Stimulated activated CD8-positive, alpha-beta memory T cell treated with anti-CD3 and anti-CD28 coated beads, Interleukin-7, amount 100 ng/mL, for 48 hours (primary cell): ENCODE results near the gene INPP1.
"Not testable (repeated sequence)": the region's sequence is repeated elsewhere in the genome, so short reads cannot be mapped to it uniquely, and the experiment has no call there.

ENCODE experiments used
- DNase-seq, 2 donors: peaks; one replicate each; pipeline ENCODE4 v3.0.0-alpha.2; 2020; ENCODE audit warnings: low read depth in 1 of 2; ENCODE audit errors: extremely low read depth in 1 of 2

Gene INPP1

GRCh38 chr2:190333395-190333794 is 10.0 kb upstream of the INPP1 start:
- no peak for DNase-seq

DNA sequence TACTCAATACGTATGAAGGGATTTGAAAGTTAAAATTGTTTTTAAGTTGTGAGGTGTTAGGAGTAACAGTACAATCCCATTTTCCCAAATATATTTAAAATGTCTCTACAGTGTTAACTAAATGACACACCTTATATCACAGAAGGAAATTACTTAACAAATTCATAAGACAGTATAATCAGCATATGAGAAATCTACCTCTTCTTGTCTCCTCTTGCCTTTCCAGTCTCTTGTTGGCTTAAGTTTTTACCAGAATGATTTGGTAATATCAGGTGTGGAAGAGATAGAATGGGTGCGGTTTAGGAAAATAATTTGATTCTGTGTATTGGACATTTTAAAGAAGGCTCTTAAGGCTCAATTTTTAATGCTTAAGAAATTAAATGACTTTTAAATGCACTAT is 9.5 kb upstream of the INPP1 start:
- no peak for DNase-seq

DNA sequence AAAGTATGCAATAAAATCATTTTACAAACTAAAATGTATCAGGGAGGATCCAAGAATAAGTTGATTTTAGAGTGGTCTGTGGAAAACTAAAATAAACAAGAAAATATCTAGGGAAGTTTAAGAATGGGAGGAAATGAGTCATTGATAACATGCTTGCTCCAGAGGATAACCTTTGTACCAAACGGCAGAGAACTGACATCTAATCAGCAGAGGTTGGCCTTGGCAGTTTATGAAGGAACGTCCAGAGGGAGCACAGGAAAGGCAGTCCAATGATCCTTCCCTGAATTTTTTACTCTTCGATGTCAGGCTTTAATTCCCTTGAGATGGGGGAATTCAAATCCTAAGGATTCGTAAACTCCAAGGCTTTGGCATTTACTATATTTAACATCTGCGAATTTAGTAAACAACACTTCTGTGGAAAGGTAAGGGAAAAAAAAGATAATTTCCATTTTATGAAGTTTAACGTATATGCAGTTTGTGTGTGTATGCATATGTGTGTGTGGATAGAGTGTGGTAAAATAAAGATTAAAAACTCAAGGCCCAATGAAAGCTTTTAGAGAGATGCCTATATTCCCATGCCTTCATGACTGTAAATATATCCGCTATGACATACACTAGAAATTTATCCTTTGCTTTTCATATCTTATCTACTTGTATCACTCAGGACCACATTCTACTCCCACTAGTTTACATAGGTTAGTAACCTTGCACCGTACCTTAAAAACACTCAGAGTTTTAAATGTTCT is 8.7 kb upstream of the INPP1 start:
- DNase-seq: no peak

DNA sequence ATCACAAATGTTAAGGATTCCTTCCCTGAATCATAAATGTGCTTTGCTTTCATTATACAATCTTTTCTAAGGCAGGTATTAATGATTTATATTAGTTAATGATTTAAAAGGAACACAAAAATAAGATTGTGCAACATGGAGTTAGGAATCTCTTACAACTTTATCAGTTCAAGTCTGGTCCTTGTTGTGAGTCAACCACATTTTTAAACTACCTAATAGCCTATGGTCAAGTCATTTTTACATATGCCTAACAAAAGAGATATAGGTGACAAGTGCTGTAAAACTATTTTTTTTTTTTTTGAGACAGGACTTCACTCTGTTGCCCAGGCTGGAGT is 8.2 kb upstream of the INPP1 start:
- DNase-seq: no peak

- DNase-seq: not testable (repeated sequence)
These were observed 7.8 kb upstream of the INPP1 start for GRCh38 chr2:190335584-190335983.

GRCh38 chr2:190336420-190336819 is 7.0 kb upstream of the INPP1 start:
- no peak for DNase-seq

GRCh38 chr2:190338453-190338852 is 4.9 kb upstream of the INPP1 start:
- DNase-seq: no peak

- no peak for DNase-seq
These were observed 4.0 kb upstream of the INPP1 start for GRCh38 chr2:190339394-190339793.

- no peak for DNase-seq
These were observed 3.0 kb upstream of the INPP1 start for GRCh38 chr2:190340369-190340768.

DNA sequence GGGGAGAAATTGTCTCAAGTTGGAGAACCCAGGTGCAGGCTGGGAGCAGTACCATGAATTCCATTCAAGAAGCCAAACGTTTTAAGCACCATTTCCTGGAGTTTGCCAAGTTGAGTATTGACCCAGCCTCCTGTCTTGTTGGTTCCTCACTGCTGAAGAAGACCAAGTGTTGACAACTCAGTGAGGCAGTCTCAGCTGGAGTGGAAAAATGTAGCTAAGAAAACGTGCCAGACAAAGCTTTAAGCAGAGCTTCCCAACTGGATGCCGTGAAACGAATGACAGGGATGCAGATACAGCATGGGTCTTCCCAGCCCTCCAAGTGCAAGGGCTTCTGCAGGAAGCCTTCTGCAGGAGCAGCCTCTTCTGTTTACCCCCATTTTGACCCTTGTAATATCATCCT is 778 bp upstream of the INPP1 start:
- no peak for DNase-seq

- DNase-seq: no peak
These were observed 277 bp upstream of the INPP1 start for GRCh38 chr2:190343089-190343535.

- DNase-seq: no peak
These were observed 963 bp downstream of the INPP1 start for GRCh38 chr2:190344276-190344827.

DNA sequence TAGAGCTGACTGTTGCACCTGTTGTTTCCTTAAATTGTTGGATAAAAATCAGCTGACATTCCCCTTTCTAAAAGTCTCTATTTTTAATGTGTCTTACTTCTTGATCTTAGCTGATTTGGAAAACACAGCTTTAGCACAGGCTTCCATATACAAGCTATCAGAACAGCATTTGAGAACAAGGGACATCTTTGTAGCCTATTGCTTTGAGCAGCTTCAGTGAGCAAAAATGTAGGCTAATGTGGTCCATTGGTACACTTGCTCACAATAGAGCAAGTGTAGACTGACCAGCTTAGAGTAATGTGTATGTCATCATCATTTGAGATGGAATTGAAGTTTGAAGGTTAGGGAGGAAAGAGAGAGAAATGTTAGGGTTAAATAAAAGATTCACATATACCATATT is 7.0 kb downstream of the INPP1 start:
- DNase-seq: no peak

DNA sequence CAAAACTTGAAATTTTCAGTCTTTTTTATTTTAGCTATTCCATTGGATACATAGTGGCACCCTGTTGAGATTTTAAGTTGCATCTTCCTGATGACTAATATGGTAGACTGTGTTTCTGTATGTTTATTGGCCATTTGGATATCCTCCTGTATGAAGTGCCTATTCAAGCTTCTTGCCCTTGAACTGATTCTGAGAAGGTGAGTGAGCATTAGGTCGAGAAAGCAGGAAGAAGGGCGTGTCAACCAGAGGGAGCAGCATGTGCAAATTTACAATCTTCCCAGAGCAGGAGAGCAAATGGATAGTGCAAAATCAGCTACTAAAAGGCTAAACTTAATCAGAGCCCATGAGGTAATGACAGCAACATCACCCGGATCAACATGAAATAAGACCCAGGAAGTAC is 8.6 kb downstream of the INPP1 start:
- no peak for DNase-seq

GRCh38 chr2:190352668-190353536 is 9.5 kb downstream of the INPP1 start:
- no peak for DNase-seq

GRCh38 chr2:190353537-190353899 is 10.1 kb downstream of the INPP1 start:
- no peak for DNase-seq

DNA sequence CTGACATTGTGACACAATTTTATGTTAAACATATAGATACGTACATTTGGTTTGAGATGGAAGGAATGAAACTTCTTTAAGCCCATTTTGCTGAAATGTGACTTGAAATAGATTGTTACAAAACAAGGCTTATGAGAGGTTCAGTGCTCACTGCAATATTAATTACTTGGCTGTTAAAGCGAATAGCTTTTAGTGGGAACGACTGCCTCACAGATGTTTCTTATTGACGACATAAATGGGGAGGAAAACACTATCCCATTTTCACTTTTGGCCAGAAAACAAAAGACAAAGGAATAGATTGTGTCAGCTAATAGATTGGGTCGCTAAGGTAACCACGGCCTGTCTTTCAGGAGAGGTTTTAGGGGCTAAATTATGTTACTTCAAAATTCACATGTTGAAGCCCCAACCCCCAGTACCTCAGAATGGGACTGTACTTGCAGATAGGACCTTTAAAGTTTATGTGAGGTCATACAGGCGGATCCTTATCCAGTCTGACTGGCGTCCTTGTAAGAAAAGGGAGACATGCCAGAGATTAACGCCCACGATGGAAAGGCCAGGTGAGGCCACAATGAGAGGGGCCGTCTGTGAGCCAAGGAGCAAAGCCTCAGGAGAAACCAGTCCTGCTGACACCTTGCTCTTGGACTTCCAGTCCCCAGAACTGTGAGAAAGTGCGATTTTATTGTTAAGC is 10.8 kb downstream of the INPP1 start:
- DNase-seq: no peak

DNA sequence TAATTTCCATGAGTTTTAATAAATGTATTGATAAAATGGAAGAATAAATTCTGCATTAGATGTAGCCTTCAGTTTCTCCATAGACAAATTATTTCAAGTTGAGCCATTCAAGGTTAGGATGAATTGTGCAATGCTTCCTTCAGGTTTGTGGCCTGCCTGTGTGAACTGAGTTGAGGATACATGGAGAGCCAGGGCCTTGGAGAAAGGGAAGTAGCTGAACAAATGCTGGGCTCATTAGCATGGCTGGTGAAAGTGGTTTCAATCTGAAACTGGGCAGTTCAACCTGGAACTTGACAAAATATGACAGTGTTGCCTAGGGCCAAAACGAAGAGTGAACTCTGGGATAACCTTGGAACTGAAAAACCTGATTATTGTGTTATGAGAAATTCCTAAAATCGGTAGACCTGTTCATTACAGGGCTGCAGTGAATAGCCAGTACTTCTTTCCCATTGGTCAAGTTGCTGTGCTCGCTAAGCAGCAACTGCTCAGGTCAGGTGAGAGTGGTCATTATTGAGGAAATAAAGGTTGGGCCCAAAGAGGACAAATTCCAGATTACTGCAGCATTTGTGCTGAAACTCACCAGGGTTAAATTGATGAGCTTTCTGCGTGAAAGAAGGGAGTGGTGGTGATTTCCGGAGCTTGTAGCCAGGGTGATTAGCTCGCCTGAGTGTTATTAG is 12.7 kb downstream of the INPP1 start:
- DNase-seq: no peak

GRCh38 chr2:190357600-190357999 is 14.2 kb downstream of the INPP1 start:
- DNase-seq: no peak

- DNase-seq: not testable (repeated sequence)
These were observed 15.5 kb downstream of the INPP1 start for GRCh38 chr2:190358655-190359448.
